NCI-H1092 (cell line): ENCODE data around the gene OR5AN1.
"Not testable (repeated sequence)": the region's sequence is repeated elsewhere in the genome, so short reads cannot be mapped to it uniquely, and the experiment has no call there.

Source experiments
- DNase-seq: peaks from one replicate; lab custom pipeline; 2025; lab: John Stamatoyannopoulos, UW

Gene OR5AN1, protein sequence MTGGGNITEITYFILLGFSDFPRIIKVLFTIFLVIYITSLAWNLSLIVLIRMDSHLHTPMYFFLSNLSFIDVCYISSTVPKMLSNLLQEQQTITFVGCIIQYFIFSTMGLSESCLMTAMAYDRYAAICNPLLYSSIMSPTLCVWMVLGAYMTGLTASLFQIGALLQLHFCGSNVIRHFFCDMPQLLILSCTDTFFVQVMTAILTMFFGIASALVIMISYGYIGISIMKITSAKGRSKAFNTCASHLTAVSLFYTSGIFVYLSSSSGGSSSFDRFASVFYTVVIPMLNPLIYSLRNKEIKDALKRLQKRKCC

DNA sequence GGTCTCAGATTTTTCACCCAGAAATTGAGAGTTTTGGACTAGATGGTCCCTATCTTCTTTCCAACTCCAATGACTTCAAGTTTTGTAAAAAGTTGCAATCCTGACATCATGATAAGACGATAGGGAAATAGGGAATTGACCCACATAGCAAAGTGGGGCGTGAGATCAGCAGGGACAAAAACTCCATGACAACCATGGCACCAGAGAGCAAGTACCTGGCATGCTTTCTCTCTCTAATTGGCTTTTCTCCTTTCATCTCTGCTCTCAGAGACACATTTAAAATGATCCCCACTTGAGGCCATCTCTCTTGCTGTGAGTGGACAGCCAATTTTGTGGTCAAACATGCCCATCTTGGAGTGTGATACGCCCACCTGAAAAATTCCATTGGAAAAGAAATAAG is at the start of gene OR5AN1:
OR5AN1 (plus strand) TSS at position 301 of the 400 bp plus-strand sequence. CDS start 5,564 bp downstream, outside the sequence.
- DNase-seq: no peak

DNA sequence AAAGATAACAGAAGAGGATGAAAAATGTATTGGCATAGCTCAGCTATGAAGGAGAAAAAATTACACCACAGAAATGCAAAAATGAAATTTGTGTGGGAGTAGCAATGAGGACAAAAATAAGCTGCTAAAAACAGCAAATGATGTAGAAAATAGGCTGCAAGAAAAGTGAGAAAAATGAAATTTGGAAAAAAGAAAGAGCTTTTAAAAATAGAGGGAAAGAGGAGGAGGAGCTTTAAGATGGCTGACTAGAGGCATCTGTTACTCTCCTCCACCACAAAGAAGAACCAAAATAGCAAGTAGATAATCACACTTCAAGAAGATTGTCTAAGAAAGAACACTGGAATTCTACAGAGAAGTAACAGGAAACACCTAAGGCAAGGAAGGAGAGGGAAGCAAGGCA is 23.7 kb upstream of the OR5AN1 start:
- no peak for DNase-seq

DNA sequence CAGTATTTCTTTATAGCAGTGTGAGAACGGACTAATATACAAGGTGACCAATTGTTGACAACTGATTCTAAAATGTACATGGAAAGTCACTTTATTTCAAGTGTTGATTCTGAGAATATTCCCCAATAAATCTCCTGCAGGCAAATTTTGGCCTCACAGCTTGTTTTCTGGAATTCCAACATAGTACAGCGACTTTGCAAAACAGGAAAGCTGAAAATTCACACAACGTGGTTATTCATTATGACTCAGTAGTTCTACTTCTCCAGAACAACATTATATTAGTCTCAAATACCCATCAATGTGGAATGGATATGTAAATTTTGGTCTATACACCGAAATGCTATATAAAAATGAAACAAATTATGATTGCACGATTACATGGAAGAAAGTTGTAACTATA is 22.5 kb upstream of the OR5AN1 start:
- no peak for DNase-seq

DNA sequence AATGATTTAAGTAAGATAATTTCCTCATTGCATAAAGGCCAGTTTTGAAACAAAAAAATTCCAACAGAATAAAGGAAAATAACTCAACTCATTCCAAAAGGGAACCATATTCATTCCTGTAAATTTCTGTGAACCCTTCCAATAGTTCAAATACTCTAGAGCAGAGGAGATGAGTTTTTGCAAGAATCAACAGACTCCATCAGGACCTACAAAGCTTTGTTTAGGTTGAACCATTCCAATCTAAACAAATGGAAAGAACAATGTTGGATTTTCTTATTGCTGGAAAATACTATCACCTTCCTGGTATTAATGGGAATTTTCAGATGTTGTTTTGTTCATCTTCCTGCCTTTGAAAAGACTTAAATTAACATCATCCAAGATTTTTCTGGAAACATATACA is 21.8 kb upstream of the OR5AN1 start:
- DNase-seq: no peak

DNA sequence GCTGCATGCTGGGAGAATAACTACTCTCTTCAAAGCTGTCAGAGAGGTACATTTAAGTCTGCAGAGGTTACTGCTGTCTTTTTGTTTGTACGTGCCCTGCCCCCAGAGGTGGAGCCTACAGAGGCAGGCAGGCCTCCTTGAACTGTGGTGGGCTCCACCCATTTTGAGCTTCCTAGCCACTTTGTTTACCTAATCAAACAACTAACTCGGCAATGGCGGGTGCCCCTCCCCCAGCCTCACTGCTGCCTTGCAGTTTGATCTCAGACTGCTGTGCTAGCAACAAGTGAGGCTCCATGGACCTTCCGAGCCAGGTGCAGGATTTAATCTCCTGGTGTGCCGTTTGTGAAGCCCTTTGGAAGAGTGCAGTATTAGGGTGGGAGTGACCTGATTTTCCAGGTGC is 9.0 kb upstream of the OR5AN1 start:
- not testable (repeated sequence) for DNase-seq

DNA sequence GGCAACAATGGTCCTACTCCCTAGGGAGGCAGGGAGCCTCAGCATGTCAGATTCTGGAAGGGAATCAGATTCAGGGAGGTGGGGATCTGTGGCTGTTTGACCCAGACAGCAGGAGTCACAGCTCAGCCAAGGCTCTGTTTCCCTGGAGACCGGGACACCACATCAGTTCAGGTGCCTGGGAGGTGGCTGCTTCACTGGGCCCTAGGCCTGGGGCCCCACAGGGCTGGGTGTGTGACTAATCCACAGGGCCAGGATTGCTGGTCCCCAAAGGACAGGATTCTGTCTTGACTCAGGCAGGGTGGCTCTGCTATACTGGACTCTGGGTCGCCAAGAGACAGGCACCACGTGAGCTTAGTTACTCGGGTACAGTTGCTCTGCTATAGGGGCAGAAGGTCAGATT is 3.5 kb upstream of the OR5AN1 start:
- no peak for DNase-seq

DNA sequence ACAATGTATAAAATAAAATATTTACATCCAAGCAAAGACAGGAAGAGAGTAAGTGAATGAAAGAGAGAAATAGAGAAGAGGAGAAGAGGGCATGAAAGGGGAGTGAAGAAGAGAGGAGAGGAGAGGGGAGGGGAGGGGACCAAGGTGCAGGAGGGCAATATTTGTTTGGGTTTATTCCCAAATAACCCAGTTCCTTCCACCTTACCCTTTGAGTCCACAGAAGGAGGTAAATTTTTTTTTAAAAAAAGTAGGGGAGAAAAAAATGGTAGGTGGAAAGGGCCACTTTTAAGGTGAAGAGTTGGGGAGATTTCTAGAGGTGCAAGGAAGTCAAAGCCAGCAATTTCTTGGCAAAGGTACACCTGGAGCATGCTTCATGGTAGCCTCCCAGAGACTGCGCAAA is 2.1 kb upstream of the OR5AN1 start:
- DNase-seq: no peak

DNA sequence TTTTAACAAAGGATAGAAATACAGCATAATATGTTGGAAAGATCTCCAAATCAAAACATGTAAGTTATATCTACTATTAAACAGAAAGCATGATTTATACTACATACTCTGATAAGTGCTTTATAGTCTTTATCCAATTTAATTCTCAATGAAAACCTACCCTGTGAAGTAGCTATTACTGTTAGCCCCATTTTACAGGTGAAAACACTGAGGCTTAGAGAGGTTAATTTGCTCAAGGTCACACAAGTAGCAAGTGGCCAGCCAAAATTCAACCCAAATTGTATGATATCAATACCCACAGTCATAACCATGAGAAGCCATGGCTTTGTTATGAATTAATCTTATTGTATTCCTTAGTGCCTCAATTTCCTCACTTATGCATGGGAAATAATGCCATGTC is 675 bp upstream of the OR5AN1 start:
- no peak for DNase-seq

DNA sequence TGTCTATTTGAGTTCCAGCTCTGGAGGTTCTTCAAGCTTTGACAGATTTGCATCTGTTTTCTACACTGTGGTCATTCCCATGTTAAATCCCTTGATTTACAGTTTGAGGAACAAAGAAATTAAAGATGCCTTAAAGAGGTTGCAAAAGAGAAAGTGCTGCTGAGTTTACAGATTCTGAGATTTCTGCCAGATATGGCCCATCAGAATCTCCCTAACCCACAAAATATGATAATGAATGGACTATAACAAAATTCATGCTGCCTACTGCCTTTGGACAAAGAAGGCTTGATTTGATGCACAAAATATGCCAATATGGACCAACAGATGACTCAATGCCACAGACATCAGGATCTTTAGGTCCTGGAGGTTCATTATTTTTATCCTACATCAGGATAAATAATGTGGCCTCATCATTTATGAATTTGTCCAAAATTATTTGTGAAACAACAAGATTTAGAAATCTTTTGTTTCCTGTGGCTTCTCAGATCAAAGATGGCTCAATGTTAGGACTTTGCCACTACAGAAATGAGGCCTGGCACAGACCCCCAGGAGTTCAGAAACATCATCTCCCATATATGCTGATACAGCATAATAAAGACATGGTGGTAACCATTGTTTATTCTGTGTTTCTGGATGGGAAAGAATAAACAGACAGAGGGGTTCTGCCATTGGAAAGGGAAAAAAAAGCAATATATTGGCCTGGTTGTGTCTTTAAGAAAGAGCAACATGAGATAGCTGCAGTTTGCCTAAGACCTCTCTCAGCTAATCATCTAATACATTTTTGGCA is 6.7 kb downstream of the OR5AN1 start:
- no peak for DNase-seq

DNA sequence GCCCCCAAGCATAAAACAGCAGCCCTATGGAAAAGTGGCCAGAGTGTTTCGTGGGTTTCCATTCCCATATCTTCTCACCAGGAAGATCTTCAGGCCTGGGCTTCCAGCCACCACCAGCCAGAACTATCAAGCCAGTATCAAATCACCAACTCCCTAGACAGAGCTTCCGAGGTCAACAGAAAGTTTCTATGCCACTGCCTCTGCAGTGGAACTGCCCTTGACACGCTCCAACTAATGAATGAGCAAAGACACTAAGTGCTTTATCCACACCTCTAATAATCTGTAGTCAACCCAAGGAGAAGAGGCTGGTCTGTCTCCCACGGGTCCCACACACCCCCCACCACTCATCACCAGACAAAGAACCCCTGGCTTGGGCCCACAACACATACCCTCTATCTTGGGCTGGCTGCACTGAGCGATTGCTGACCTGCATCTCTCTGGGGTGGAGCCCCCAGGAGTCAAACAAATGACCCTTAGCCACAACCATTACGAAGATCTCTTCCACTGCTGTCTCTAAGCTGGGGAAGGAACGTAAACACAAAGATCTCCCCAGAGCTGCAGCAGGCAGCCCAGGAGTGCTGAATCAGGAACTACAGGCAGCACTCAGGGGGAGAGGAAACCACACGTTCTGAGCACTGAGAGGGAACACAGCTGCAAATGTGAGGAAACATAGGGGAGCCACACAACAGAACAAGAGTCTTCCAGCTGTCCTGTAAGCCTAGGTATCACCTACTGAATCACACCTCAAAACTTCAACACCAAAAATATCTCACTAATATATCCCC is 9.7 kb downstream of the OR5AN1 start:
- no peak for DNase-seq

DNA sequence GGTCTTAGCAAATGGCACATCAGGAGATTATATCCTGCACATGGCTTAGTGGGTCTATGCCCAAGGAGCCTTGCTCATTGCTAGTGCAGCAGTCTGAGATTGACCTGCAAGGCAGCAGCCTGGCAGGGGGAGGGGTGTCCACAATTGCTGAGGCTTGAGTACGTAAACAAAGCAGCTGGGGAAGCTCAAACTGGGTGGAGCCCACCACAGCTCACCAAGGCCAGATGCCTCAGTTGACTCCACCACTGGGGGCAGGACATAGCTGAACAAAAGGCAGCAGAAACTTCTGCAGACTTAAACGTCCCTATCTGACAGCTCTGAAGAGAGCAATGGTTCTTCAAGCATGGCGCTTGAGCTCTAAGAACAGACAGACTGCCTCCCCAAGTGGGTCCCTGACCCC is 13.6 kb downstream of the OR5AN1 start:
- DNase-seq: not testable (repeated sequence)

DNA sequence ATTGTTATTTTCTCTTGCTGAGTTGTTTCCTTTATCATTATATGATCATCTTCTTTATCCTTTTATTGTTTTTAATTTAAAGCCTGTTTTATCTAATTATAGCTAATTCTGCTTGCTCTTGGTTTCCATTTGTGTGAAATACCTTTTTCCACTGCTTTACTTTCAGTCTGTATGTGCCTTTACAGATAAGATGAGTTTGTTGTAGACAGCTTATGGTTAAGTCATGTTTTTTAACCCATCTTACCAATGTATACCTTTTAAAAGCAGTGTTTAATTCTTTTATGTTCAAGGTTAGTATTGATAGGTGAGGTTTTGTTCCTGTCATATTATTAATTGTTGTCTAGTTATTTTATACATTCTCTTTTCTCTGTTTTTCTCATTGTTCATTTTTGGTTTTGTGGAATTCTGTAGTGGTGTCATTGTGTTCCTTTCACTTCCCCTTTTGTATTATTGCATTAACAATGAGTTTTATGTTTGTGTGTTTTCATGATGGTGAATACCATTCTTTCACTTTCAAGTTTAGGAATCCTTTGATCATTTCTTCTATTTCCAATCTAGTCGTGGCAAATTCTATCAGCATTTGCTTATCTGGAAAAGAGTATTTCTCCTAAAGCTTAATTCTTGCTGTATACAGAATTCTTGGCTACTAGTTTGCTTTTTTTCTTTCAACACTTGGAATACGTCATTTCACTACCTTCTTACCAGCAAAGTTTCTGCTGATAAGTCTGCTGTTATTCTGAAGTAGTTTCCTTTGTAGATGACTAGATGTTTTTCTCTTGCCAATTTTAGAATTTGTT is 21.8 kb downstream of the OR5AN1 start:
- DNase-seq: no peak

DNA sequence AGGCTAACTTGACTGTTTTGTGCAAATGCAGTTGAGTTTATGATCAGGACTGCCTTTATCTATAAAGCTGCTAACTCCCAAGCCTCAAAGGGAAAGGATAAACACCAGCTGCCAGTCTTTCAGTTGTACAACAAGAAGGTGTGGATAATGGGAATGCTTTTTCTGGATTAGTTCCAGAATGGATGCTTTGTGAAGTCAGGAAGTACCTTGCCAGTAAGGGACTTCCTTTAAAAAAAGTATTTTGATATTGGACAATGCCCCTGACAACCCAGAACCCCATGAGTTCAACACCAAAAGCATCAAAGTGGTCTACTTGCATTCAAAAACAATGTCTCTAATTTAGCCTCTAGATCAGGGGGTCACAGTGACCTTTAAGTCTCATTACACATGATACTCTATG is 35.5 kb downstream of the OR5AN1 start:
- DNase-seq: no peak

DNA sequence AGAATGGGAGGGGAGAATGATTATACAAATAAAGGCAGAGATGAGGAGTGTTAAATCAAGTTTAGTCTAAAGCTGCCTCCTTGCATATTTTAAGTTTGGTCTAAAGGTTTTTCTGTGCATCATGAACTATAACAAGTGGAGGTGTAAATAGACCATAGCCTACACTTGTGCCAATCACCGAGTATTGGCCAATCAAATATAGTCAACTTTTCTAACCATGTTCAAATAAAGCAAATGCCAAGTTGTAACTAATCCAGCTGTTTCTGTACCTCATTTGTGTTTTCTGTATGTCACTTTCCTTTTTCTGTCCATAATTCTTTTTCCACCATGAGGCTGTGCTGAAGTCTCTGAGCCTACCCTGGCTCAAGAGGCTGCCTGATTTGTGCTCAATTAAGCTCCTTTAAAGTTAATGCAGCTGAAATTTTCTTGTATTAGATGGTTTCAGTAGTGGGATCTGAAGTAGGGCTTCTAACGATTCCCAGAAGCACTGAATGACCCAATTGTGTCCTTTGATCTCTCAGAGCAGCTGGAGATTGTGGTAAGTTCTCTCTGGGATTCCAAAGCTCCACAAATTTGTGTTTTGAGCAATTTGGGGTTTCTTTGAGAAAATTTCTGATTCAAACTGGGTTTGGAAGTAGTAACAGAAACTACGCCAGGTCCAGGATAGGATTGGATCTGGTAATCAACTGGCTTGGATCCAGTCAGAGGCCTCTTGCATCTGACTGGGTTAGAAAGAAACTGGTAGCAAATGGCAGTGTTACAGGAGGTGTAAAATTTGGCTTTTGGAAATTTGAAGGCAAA is 42.0 kb downstream of the OR5AN1 start:
- no peak for DNase-seq

DNA sequence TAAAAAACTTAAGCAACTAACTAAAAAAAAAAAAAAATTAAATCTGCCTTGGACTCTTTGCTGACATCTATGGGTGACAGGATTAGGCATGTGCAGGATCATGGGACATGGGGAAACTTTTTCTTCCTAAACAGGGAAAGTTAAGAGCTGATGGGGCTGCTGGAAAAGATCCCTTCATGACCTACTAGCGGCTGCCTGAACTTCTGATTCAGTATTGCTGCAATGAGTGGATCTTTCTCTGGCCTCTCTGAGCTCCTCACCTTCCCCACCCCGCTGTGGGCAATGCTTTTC is 42.5 kb downstream of the OR5AN1 start:
- DNase-seq: no peak

DNA sequence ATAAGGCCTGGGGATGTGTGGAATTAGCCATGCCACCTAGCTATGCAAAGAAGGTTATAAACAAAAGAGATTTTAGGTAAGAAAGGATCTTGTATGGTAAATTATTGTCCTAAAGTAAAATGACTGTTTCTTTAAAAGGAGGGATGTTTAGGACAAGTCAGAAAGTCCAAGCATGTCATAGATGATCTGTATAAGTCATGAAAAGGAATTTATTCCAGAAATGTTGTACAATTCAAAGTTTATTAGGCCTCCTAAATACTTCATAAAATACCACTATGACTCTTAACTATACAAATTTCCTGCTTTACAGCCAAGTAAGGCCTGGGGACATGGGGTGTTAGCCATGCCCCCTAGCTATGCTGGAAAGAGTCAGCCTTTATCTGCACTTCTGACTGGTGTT is 44.9 kb downstream of the OR5AN1 start:
- DNase-seq: no peak

DNA sequence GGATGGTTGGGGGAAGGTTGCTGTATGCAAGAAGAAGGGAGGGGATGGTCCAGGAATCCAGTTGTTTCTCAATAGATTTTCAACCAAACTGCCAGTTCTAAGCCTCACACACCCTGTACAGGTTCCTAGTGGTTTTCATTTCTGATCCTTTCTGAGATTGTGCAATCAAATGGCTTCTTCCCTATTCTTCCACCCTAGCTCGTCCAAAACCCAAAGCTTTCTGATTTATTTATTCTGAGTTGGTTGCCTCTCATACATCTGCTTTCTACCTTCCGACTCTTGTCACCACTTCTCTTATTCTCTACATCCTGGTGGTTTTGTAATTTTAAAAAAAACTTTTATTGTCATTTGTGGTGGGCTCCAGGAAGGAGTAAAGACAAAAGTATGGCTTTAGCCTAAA is 55.0 kb downstream of the OR5AN1 start:
- DNase-seq: no peak

DNA sequence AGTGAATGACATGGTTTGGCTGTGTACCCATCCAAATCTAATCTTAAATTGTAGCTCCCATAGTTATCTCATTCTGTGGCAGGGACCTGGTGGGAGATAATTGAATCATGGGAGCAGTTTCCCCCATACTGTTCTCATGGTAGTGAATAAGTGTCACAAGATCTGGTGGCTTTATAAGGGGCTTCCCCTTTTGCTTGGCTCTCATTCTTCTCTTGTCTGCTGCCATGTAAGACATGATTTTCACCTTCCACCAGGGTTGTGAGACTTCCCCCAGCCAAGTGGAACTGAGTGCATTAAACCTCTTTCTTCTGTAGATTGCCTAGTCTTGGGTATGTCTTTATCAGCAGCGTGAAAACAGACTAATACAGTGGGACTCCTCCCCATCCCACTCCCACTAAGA is 56.4 kb downstream of the OR5AN1 start:
- DNase-seq: no peak

DNA sequence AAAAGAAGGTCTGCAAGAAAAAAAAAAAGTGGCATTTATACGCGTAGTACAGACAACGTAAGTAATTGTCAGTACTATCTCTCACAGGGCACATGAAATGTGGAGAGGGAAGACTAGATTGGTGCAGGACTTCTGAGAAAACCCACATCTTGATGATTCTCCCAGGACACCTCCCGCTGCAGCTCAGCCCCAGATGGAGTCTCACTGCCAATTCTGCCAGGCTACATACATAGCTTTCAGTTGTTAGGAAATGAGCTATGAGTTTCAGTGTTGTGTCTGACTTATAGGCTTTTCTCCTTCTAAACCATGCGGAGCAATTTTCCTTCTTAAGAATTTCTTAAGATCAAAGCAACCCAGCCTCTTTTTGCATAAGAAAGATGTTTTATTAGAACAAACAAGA is 57.9 kb downstream of the OR5AN1 start:
- DNase-seq: no peak

DNA sequence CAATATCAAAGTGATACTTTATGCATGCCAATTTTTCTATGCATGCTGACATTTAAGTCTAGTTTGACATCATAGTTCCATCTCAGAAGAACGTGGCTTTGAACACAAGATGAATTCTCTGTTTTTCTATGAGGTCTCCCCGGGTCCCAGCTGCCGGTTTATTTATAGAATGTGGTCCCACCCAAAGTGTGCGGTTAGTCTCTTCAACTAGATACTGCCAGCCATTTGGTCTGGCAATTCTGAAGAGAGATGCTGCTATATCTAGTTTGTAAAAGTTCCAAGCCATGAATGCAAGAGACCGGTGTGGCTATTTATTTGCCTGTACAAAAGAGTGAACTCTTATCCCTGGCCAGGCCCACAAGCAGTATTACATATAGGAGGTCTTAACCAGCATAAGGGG is 58.3 kb downstream of the OR5AN1 start:
- DNase-seq: no peak

DNA sequence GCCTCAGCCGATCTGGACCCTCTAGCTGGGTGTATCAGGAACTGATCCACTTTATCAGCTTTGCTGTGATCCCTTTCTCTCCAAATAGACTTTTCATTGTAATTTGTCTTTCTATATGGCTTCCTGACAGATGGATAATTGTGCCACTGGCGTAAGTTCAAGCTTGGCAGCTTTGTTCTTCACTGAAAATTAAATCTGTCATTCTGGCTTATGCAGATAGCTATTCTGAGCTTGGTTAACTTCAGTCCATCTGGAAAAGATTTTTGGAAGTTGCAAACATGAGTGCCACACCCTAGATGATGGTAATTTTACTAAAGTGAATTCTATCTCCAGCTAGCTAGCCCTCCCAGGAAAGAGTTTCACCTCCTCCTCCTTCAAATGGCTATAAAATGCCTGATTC is 59.5 kb downstream of the OR5AN1 start:
- no peak for DNase-seq
